HEK293T (cell line): Measurements from ENCODE around the gene HNMT.

ENCODE experiments used
- CTCF ChIA-PET: fragments of 350-600 bp; formaldehyde crosslinking; extraction: SDS; loops from one replicate; lab custom pipeline; 2021; ENCODE audit warnings: antibody characterized with exemption, inconsistent platforms; lab: Yijun Ruan, JAX
- POLR2A ChIA-PET: fragments of 350-600 bp; formaldehyde crosslinking; extraction: SDS; loops from one replicate; lab custom pipeline; 2020; ENCODE audit warnings: antibody characterized with exemption, inconsistent platforms; lab: Yijun Ruan, JAX
- DNase-seq: peaks from one replicate; pipeline ENCODE4 v3.0.0; 2012; ENCODE audit warnings: mixed read lengths; ENCODE audit errors: extremely low spot score
- ARNT ChIP-seq: fragments of 450-650 bp; IDR thresholded peaks from 2 replicates; pipeline ENCODE4 v1.6.1; 2017; ENCODE audit warnings: mild to moderate bottlenecking
- BHLHE40 ChIP-seq: fragments of 450-650 bp; IDR thresholded peaks from 2 replicates; pipeline ENCODE4 v1.6.1; 2016; ENCODE audit warnings: mild to moderate bottlenecking, moderate library complexity, borderline replicate concordance
- CTBP1 ChIP-seq: fragments of 450-650 bp; IDR thresholded peaks from 2 replicates; pipeline ENCODE4 v1.6.1; 2016; ENCODE audit warnings: borderline replicate concordance
- ELF4 ChIP-seq: fragments of 450-650 bp; IDR thresholded peaks from 2 replicates; pipeline ENCODE4 v1.6.1; 2017; ENCODE audit warnings: antibody characterized with exemption
- FOXA1 ChIP-seq: fragments of 450-650 bp; IDR thresholded peaks from 2 replicates; pipeline ENCODE4 v1.6.1; 2016; ENCODE audit warnings: mild to moderate bottlenecking
- FOXK2 ChIP-seq: fragments of 450-650 bp; IDR thresholded peaks from 2 replicates; pipeline ENCODE4 v1.6.1; 2016; ENCODE audit warnings: mild to moderate bottlenecking
- FOXM1 ChIP-seq: fragments of 450-650 bp; IDR thresholded peaks from 2 replicates; pipeline ENCODE4 v1.6.1; 2017; ENCODE audit warnings: mild to moderate bottlenecking, borderline replicate concordance
- HDGF ChIP-seq: fragments of 450-650 bp; IDR thresholded peaks from 2 replicates; pipeline ENCODE4 v1.6.1; 2017; ENCODE audit warnings: antibody characterized with exemption, borderline replicate concordance
- L3MBTL2 ChIP-seq: fragments of 450-650 bp; conservative IDR thresholded peaks from 2 replicates; pipeline ENCODE4 v1.6.1; 2016; ENCODE audit warnings: mild to moderate bottlenecking
- LEF1 ChIP-seq: fragments of 450-650 bp; IDR thresholded peaks from 2 replicates; pipeline ENCODE4 v1.6.1; 2017; ENCODE audit warnings: mild to moderate bottlenecking, borderline replicate concordance
- NFRKB ChIP-seq: fragments of 450-650 bp; IDR thresholded peaks from 2 replicates; pipeline ENCODE4 v1.6.1; 2016; ENCODE audit warnings: mild to moderate bottlenecking, moderate library complexity
- PKNOX1 ChIP-seq: fragments of 450-650 bp; IDR thresholded peaks from 2 replicates; pipeline ENCODE4 v1.6.1; 2016
- SP1 ChIP-seq: fragments of 450-650 bp; IDR thresholded peaks from 2 replicates; pipeline ENCODE4 v1.6.1; 2017
- SUZ12 ChIP-seq: fragments of 450-650 bp; IDR thresholded peaks from 2 replicates; pipeline ENCODE4 v1.6.1; 2016; ENCODE audit warnings: mild to moderate bottlenecking
- TARDBP ChIP-seq: fragments of 450-650 bp; IDR thresholded peaks from 2 replicates; pipeline ENCODE4 v1.6.1; 2016
- ZNF384 ChIP-seq: fragments of 450-650 bp; IDR thresholded peaks from 2 replicates; pipeline ENCODE4 v1.6.1; 2016

HNMT gene

DNA sequence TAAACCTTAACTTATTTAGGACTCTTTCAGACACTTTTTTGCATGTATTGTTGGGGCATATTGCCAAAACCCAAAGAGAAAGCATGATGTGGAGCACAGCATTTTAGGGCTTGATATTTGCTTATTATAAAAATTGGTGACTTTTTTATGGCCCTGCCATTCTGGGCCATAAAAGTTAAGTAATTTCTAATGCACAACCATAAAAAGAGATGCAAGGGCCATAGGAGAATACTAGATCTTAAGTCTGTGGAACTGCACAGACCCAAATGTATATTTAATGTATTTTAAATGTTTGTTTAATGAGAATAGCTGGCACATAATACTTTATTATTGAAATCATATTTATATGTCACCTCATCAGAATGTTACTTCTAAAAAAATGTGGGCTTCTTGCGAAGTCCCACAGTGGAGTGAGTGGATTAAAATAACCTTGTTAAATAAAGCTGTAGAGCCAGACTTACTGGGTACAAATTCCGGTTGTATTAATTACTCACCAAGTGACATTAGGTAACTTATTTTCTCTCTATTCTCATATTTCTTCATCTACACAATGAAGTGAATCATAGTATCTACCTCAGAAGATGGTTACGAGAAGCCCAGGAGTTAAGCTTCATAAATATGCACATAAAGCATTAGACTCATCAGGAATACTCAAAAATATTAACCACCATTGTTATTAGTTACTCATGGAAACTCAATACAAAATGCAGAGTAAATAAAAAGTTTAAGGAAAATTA lies 52.2 kb downstream of the HNMT start:
- no peak for DNase-seq
- ChIA-PET CTCF (no interaction called here), POLR2A (no interaction called here)

DNA sequence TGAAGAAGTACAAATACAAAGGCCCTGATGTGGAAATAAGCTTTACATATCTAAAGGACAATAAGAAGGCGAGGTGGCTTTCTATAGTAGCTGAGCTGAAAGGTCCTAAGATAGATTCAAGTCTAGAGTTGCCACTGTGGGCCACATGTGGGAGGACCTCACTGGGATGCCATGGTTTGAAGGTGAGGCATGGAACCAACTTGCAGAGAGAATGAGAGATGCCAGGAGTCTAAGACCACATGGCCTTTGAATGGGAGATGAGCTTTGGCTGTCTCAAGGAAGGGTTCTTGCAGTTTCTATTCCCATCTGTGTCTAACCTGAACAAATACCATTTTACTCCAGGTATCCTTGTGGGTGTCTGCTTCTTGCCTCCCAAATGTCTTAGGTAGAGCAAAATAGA lies 53.6 kb downstream of the HNMT start:
- POLR2A ChIA-PET = no interaction called here
- CTCF ChIA-PET = no interaction called here
- no peak for TF ChIP-seq PKNOX1
- TF ChIP-seq ZNF384 = no peak
- no peak for TF ChIP-seq TARDBP
- TF ChIP-seq ELF4 = no peak
- no peak for TF ChIP-seq HDGF
- no peak for TF ChIP-seq FOXA1
- no peak for TF ChIP-seq LEF1
- no peak for TF ChIP-seq L3MBTL2
- no peak for TF ChIP-seq ARNT
- no peak for TF ChIP-seq BHLHE40
- TF ChIP-seq CTBP1 = no peak
- TF ChIP-seq NFRKB = no peak
- no peak for TF ChIP-seq FOXM1
- TF ChIP-seq SUZ12 = no peak
- TF ChIP-seq SP1 = no peak
- TF ChIP-seq FOXK2 = no peak
- DNase-seq = no peak

More for the DNA sequence above, 52.2 kb downstream of the HNMT start:
- no peak for TF ChIP-seq FOXK2
- no peak for TF ChIP-seq ELF4
- TF ChIP-seq SP1 = no peak
- no peak for TF ChIP-seq TARDBP
- no peak for TF ChIP-seq FOXA1
- TF ChIP-seq HDGF = no peak
- no peak for TF ChIP-seq ARNT
- no peak for TF ChIP-seq FOXM1
- TF ChIP-seq BHLHE40 = no peak
- no peak for TF ChIP-seq SUZ12
- TF ChIP-seq CTBP1 = no peak
- TF ChIP-seq L3MBTL2 = no peak
- no peak for TF ChIP-seq LEF1

DNA sequence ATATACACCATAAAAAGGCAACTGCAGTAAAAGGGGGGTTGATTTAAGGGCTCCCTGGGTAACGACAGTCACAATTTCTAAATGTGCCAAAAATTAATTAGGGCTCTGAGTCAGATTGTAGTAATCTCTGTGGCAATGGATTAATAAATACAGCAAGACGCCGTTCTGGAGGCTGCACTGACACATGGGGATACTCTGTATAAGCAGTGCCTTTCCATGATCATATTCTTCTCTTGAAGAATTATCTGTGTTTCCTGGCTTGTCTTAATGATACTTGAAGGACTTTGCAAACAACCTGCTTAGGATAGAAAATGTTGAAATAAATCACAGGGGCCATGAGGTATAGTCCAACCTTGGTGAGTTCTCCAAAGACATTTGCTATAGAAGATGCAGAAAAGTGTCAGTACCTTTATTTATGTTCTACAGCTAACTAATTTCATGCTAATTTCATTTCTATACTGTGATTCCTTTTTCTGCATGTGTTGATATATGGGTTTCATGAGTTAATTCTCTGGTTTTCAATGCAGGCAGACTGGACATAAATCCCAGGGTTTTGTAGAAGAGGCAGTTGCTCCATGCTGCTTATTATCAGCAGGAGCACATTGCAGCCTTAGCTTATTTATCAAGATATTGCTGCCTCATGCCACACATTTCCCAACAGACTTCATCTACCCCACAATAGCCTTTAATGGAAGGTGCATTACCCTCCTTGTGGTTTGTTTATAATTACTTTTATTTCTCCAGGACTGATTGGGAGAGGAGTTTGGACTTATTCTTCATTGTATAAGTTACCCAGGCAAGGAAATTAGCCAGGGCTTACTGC lies 54.8 kb downstream of the HNMT start:
- ChIA-PET POLR2A (no interaction called here), CTCF (interaction anchor here (0.7 kb wide), 1 partner anchor 148 kb away, joined by 3 read pairs; no protein-coding TSS in a partner anchor)
- DNase-seq = no peak
- no peak for TF ChIP-seq TARDBP
- TF ChIP-seq HDGF = no peak
- TF ChIP-seq ELF4 = no peak
- no peak for TF ChIP-seq FOXA1
- TF ChIP-seq SP1 = no peak
- no peak for TF ChIP-seq FOXM1
- no peak for TF ChIP-seq ARNT
- no peak for TF ChIP-seq PKNOX1
- TF ChIP-seq CTBP1 = no peak
- TF ChIP-seq NFRKB = no peak
- no peak for TF ChIP-seq L3MBTL2

GRCh38 chr2:138020432-138020831 lies 56.2 kb downstream of the HNMT start:
- DNase-seq = no peak
- TF ChIP-seq SP1 = no peak
- no peak for TF ChIP-seq FOXK2
- no peak for TF ChIP-seq LEF1
- no peak for TF ChIP-seq ZNF384
- TF ChIP-seq ARNT = no peak
- no peak for TF ChIP-seq PKNOX1
- TF ChIP-seq TARDBP = no peak
- TF ChIP-seq L3MBTL2 = no peak
- TF ChIP-seq BHLHE40 = no peak
- no peak for TF ChIP-seq ELF4
- TF ChIP-seq CTBP1 = no peak
- no peak for TF ChIP-seq FOXM1
- TF ChIP-seq HDGF = no peak
- no peak for TF ChIP-seq FOXA1
- TF ChIP-seq SUZ12 = no peak
- no peak for TF ChIP-seq NFRKB
- CTCF ChIA-PET = no interaction called here
- POLR2A ChIA-PET = no interaction called here

DNA sequence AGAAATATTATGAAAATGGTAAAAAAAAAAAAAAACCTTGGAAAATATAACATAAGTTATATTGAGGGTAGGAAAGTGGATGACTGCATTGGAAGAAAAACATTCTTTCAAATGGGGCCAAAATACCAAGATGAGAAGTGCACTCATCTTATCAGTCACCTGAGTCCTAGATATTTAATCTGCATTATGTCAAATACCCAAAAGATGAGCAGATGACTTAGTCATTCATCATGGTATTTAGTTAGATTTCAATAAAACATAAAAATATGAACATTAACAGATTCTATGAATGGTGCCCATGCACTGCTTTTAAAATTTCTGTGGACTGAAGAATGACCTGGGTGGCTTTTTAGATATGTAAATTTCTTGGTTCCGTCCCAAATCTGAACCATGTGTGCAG lies 56.9 kb downstream of the HNMT start:
- POLR2A ChIA-PET = no interaction called here
- CTCF ChIA-PET = no interaction called here
- DNase-seq = no peak
- TF ChIP-seq CTBP1 (no peak), SUZ12 (no peak), LEF1 (no peak)
